ENCODE measurements around the gene MKRN2OS. TPM values are rescaled to one million over a fixed set of nuclear protein-coding genes. Genes with fewer than 3 reads are reported as not detected.

Gene MKRN2OS, protein sequence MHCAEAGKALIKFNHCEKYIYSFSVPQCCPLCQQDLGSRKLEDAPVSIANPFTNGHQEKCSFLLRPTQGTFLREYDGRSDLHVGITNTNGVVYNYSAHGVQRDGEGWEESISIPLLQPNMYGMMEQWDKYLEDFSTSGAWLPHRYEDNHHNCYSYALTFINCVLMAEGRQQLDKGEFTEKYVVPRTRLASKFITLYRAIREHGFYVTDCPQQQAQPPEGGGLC
- 2.1 and 3.9 TPM in 2 replicates for total RNA-seq (2022)
- percentile 40 among the genes with signal in this experiment for Bru-seq, nascent RNA
- BruChase-seq, experiment 1, labeled RNA remaining after a 6-hour chase: percentile 35 among the genes with signal in this experiment
- percentile 43 among the genes with signal in this experiment for BruChase-seq, experiment 2, labeled RNA remaining after a 2-hour chase
- long read RNA-seq, partial matches to known transcripts: 0 of 12 reads
- long read RNA-seq, other reads (novel, unspliced or antisense): 10 of 12 reads

GRCh38 chr3:12545473-12545791 is at the start of gene MKRN2OS:
Gene MKRN2OS, minus strand, starts transcription at chr3:12545499. Its CDS starts 35 bp downstream, at chr3:12545464.
- CTCF ChIA-PET: interaction anchor here (0.5 to 1.2 kb wide), 3 partner anchors 36 to 61 kb away, joined by 3 to 5 read pairs (median 5); partner anchors contain the start of gene TSEN2
- Mint-ChIP-seq H3K4me1 (ENCODE audit: low read depth, unreplicated experiment) (no peaks in the 10 kb centered on the region), H3K27me3 (ENCODE audit: unreplicated experiment) (no peaks in the 10 kb centered on the region), H3K36me3 (ENCODE audit: insufficient read depth, unreplicated experiment) (peaks cover 13% of the 10 kb centered on the region), H3K27ac (ENCODE audit: unreplicated experiment) (peak within 1 kb of the TSS; percentile 75), H3K9me3 (ENCODE audit: low read depth, unreplicated experiment) (no peaks in the 10 kb centered on the region), H3K4me3 (ENCODE audit: low read depth, unreplicated experiment) (peak within 1 kb of the TSS; percentile 60)
- peak; percentile 78 for DNase-seq
- intact Hi-C loops (cut with micrococcal nuclease; ENCODE audit: unreplicated experiment): loop anchor here (2.0 to 5.0 kb wide), 2 partner anchors 61 to 408 kb away; partner anchors contain the start of gene TSEN2
- TF ChIP-seq, protein P1, sequence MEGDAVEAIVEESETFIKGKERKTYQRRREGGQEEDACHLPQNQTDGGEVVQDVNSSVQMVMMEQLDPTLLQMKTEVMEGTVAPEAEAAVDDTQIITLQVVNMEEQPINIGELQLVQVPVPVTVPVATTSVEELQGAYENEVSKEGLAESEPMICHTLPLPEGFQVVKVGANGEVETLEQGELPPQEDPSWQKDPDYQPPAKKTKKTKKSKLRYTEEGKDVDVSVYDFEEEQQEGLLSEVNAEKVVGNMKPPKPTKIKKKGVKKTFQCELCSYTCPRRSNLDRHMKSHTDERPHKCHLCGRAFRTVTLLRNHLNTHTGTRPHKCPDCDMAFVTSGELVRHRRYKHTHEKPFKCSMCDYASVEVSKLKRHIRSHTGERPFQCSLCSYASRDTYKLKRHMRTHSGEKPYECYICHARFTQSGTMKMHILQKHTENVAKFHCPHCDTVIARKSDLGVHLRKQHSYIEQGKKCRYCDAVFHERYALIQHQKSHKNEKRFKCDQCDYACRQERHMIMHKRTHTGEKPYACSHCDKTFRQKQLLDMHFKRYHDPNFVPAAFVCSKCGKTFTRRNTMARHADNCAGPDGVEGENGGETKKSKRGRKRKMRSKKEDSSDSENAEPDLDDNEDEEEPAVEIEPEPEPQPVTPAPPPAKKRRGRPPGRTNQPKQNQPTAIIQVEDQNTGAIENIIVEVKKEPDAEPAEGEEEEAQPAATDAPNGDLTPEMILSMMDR (IDR thresholded peaks at IDR 0.05; ENCODE audit: unreplicated experiment): no peak
- BruUV-seq (replicated peaks): no TSS peak

DNA sequence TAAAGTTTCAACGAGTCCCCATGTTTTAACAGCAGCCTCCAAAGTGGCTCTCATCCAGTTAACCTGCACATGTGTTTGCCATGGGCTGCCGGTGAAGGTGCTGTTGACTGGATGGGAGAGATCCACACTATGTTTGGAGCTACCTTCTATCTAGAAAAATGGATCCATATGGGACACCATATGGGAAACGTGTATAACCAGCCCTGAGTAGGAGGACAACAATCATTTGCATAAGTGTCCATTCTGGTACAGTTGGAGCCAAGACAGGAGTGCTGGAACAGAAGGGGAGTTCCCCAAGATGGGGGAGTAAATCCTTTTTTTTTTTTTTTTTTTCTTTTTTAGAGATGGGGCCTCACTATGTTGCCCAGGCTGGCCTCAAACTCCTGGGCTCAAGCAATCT is 48.2 kb upstream of the MKRN2OS start:
- Mint-ChIP-seq H3K27ac (ENCODE audit: unreplicated experiment) (no peak overlapping the region), H3K9me3 (ENCODE audit: low read depth, unreplicated experiment) (no peaks in the 10 kb centered on the region), H3K27me3 (ENCODE audit: unreplicated experiment) (no peaks in the 10 kb centered on the region), H3K4me3 (ENCODE audit: low read depth, unreplicated experiment) (no peak overlapping the region), H3K4me1 (ENCODE audit: low read depth, unreplicated experiment) (peaks cover 7% of the 10 kb centered on the region), H3K36me3 (ENCODE audit: insufficient read depth, unreplicated experiment) (peaks cover 62% of the 10 kb centered on the region)
- DNase-seq: no peak
- CTCF ChIA-PET: interaction anchor here (0.6 kb wide), 1 partner anchor 67 kb away, joined by 3 read pairs; no protein-coding TSS in a partner anchor
- BruUV-seq (replicated peaks): no TSS peak
- intact Hi-C loops (cut with micrococcal nuclease; ENCODE audit: unreplicated experiment): no loop called here
- TF ChIP-seq, protein P1 (IDR thresholded peaks at IDR 0.05; ENCODE audit: unreplicated experiment): no peak

GRCh38 chr3:12591997-12592715 is 46.9 kb upstream of the MKRN2OS start:
- no peak overlapping the region for H3K27ac Mint-ChIP-seq (ENCODE audit: unreplicated experiment)
- TF ChIP-seq, protein P1 (IDR thresholded peaks at IDR 0.05; ENCODE audit: unreplicated experiment): no peak
- no TSS peak for BruUV-seq (replicated peaks)

DNA sequence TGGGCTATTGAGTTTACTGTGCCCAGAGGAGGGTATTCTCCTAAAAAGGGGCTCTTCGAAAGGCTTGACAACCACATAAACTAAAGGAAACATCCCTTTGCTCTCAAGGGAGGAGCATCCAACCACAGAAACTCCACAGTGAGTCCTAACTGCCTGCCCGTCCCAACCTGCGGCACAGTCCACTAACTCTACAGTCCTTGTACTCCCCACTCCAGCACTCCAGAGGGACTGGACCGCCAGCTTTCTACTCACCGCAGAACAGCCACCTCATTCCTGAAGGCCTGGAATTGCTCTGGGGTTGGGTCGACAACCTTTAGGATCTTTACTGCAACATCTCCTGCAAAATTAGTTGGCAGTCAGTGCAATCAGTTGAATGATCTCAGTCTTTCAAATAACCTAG is 46.2 kb upstream of the MKRN2OS start:
- TF ChIP-seq, protein P1 (IDR thresholded peaks at IDR 0.05; ENCODE audit: unreplicated experiment): no peak
- Mint-ChIP-seq H3K27ac (ENCODE audit: unreplicated experiment) (no peak overlapping the region), H3K4me1 (ENCODE audit: low read depth, unreplicated experiment) (peaks cover 7% of the 10 kb centered on the region), H3K27me3 (ENCODE audit: unreplicated experiment) (no peaks in the 10 kb centered on the region), H3K4me3 (ENCODE audit: low read depth, unreplicated experiment) (no peak overlapping the region), H3K9me3 (ENCODE audit: low read depth, unreplicated experiment) (no peaks in the 10 kb centered on the region), H3K36me3 (ENCODE audit: insufficient read depth, unreplicated experiment) (peaks cover 51% of the 10 kb centered on the region)
- intact Hi-C loops (cut with micrococcal nuclease; ENCODE audit: unreplicated experiment): no loop called here
- no peak for DNase-seq
- CTCF ChIA-PET: no interaction called here
- BruUV-seq (replicated peaks): no TSS peak

More at GRCh38 chr3:12591997-12592715, 46.9 kb upstream of the MKRN2OS start:
- Mint-ChIP-seq H3K4me1 (ENCODE audit: low read depth, unreplicated experiment) (peaks cover 7% of the 10 kb centered on the region), H3K36me3 (ENCODE audit: insufficient read depth, unreplicated experiment) (peaks cover 58% of the 10 kb centered on the region), H3K9me3 (ENCODE audit: low read depth, unreplicated experiment) (no peaks in the 10 kb centered on the region), H3K4me3 (ENCODE audit: low read depth, unreplicated experiment) (no peak overlapping the region), H3K27me3 (ENCODE audit: unreplicated experiment) (no peaks in the 10 kb centered on the region)
- DNase-seq: no peak
- intact Hi-C loops (cut with micrococcal nuclease; ENCODE audit: unreplicated experiment): no loop called here
- CTCF ChIA-PET: interaction anchor here (0.7 kb wide), 1 partner anchor 282 kb away, joined by 4 read pairs; no protein-coding TSS in a partner anchor
